Activated CD8-positive, alpha-beta T cell treated with anti-CD3 and anti-CD28 coated beads, Interleukin-2, amount 10 ng/mL, durations not matched to agents 7 days and 5 days (primary cell): ENCODE data around the gene METTL24. TPM values are rescaled to one million over a fixed set of nuclear protein-coding genes. Genes with fewer than 3 reads are reported as not detected.

Experiments used
- ATAC-seq: fragments of 150-1000 bp; cut with Tn5 transposase; one replicate; pipeline ENCODE4 v1.10.0; 2021; ENCODE audit warnings: moderate library complexity
- CTCF ChIA-PET: fragments of 350-600 bp; sonication (Branson Sonifier 250); formaldehyde crosslinking; loops from one replicate; lab custom pipeline; 2021; ENCODE audit warnings: antibody characterized with exemption; lab: Charles Lee
- POLR2A ChIA-PET: fragments of 350-600 bp; sonication (Branson Sonifier 250); formaldehyde crosslinking; loops from one replicate; lab custom pipeline; 2021; ENCODE audit warnings: antibody characterized with exemption; lab: Charles Lee
- DNase-seq: peaks from one replicate; pipeline ENCODE4 v3.0.0-alpha.2; 2020
- H3K27ac Mint-ChIP-seq: one replicate; pipeline ENCODE4 v1.8.0; 2021; ENCODE audit warnings: mild to moderate bottlenecking, mixed read lengths
- H3K27me3 Mint-ChIP-seq: one replicate; pipeline ENCODE4 v1.8.0; 2021; ENCODE audit warnings: low read depth, mixed read lengths
- H3K36me3 Mint-ChIP-seq: one replicate; pipeline ENCODE4 v1.8.0; 2021; ENCODE audit warnings: low read depth, mixed read lengths
- H3K4me1 Mint-ChIP-seq: one replicate; pipeline ENCODE4 v1.8.0; 2021; ENCODE audit warnings: low read depth, mixed read lengths
- H3K4me3 Mint-ChIP-seq: one replicate; pipeline ENCODE4 v1.8.0; 2021; ENCODE audit warnings: mild to moderate bottlenecking, mixed read lengths
- H3K9me3 Mint-ChIP-seq: one replicate; pipeline ENCODE4 v1.8.0; 2022; ENCODE audit warnings: mixed read lengths; ENCODE audit not compliant: insufficient read depth
- total RNA-seq, 2 experiments: library from RNA; stranded (reverse); gene quantifications; one replicate each; pipeline ENCODE4 v1.2.3, GENCODE V29; 2021

METTL24 gene
- not detected for total RNA-seq

GRCh38 chr6:110357664-110358552 is at the start of gene METTL24:
TSS of gene METTL24 (minus strand) at chr6:110358349. CDS start at chr6:110358272, 77 bp downstream.
- ChIA-PET CTCF (no interaction called here), POLR2A (no interaction called here)
- Mint-ChIP-seq H3K27me3 (peaks cover 32% of the 10 kb centered on the region), H3K27ac (no peak within 1 kb of the TSS), H3K4me1 (peaks cover 6% of the 10 kb centered on the region), H3K36me3 (no peaks in the 10 kb centered on the region), H3K9me3 (no peaks in the 10 kb centered on the region), H3K4me3 (peak within 1 kb of the TSS; percentile 73)
- peak; percentile 77 for ATAC-seq
- DNase-seq, result peak; percentile 23

- Mint-ChIP-seq H3K27ac (no peak overlapping the region), H3K9me3 (no peaks in the 10 kb centered on the region), H3K4me1 (no peaks in the 10 kb centered on the region), H3K27me3 (no peaks in the 10 kb centered on the region), H3K36me3 (no peaks in the 10 kb centered on the region), H3K4me3 (no peak overlapping the region)
- DNase-seq (no peak), ATAC-seq (no peak)
- POLR2A ChIA-PET, result no interaction called here
- CTCF ChIA-PET, result no interaction called here
These were observed 46.5 kb upstream of the METTL24 start for GRCh38 chr6:110404607-110405006.

- peaks cover 6% of the 10 kb centered on the region for H3K4me1 Mint-ChIP-seq
- POLR2A ChIA-PET, result no interaction called here
- ATAC-seq (no peak), DNase-seq (no peak)
- H3K27ac Mint-ChIP-seq, result no peak overlapping the region
- H3K9me3 Mint-ChIP-seq, result no peaks in the 10 kb centered on the region
- H3K36me3 Mint-ChIP-seq, result no peaks in the 10 kb centered on the region
- no peaks in the 10 kb centered on the region for H3K27me3 Mint-ChIP-seq
- no peak overlapping the region for H3K4me3 Mint-ChIP-seq
- CTCF ChIA-PET, result interaction anchor here (1.1 kb wide), 1 partner anchor 362 kb away, joined by 4 read pairs; no protein-coding TSS in a partner anchor
These were observed 43.5 kb upstream of the METTL24 start for GRCh38 chr6:110401585-110402176.

- no peaks in the 10 kb centered on the region for H3K9me3 Mint-ChIP-seq
- no peaks in the 10 kb centered on the region for H3K27me3 Mint-ChIP-seq
- ChIA-PET CTCF (no interaction called here), POLR2A (no interaction called here)
- no peaks in the 10 kb centered on the region for H3K36me3 Mint-ChIP-seq
- ATAC-seq (no peak), DNase-seq (no peak)
- peaks cover 6% of the 10 kb centered on the region for H3K4me1 Mint-ChIP-seq
- H3K4me3 Mint-ChIP-seq, result no peak overlapping the region
- no peak overlapping the region for H3K27ac Mint-ChIP-seq
These were observed 42.1 kb upstream of the METTL24 start for GRCh38 chr6:110400208-110400607.

GRCh38 chr6:110399219-110400071 is 41.3 kb upstream of the METTL24 start:
- ChIA-PET POLR2A (no interaction called here), CTCF (no interaction called here)
- no peaks in the 10 kb centered on the region for H3K27me3 Mint-ChIP-seq
- ATAC-seq (no peak), DNase-seq (no peak)
- no peak overlapping the region for H3K27ac Mint-ChIP-seq
- peaks cover 6% of the 10 kb centered on the region for H3K4me1 Mint-ChIP-seq
- no peak overlapping the region for H3K4me3 Mint-ChIP-seq
- no peaks in the 10 kb centered on the region for H3K9me3 Mint-ChIP-seq
- no peaks in the 10 kb centered on the region for H3K36me3 Mint-ChIP-seq

- ChIA-PET POLR2A (no interaction called here), CTCF (no interaction called here)
- Mint-ChIP-seq H3K36me3 (no peaks in the 10 kb centered on the region), H3K9me3 (no peaks in the 10 kb centered on the region), H3K4me1 (peaks cover 6% of the 10 kb centered on the region), H3K27me3 (no peaks in the 10 kb centered on the region), H3K27ac (no peak overlapping the region), H3K4me3 (no peak overlapping the region)
- DNase-seq (no peak), ATAC-seq (no peak)
These were observed 40.6 kb upstream of the METTL24 start for GRCh38 chr6:110398778-110399177.

GRCh38 chr6:110395221-110395620 is 37.1 kb upstream of the METTL24 start:
- Mint-ChIP-seq H3K27ac (no peak overlapping the region), H3K4me1 (peaks cover 14% of the 10 kb centered on the region), H3K27me3 (no peaks in the 10 kb centered on the region), H3K9me3 (no peaks in the 10 kb centered on the region), H3K36me3 (no peaks in the 10 kb centered on the region), H3K4me3 (no peak overlapping the region)
- ATAC-seq (no peak), DNase-seq (no peak)
- POLR2A ChIA-PET, result no interaction called here
- CTCF ChIA-PET, result no interaction called here

GRCh38 chr6:110394409-110394808 is 36.3 kb upstream of the METTL24 start:
- Mint-ChIP-seq H3K27ac (no peak overlapping the region), H3K9me3 (no peaks in the 10 kb centered on the region), H3K4me1 (peaks cover 22% of the 10 kb centered on the region), H3K36me3 (no peaks in the 10 kb centered on the region), H3K4me3 (no peak overlapping the region), H3K27me3 (no peaks in the 10 kb centered on the region)
- DNase-seq, result no peak
- no peak for ATAC-seq
- ChIA-PET CTCF (no interaction called here), POLR2A (no interaction called here)

- Mint-ChIP-seq H3K4me3 (no peak overlapping the region), H3K4me1 (peaks cover 23% of the 10 kb centered on the region), H3K27ac (no peak overlapping the region), H3K27me3 (no peaks in the 10 kb centered on the region), H3K36me3 (no peaks in the 10 kb centered on the region), H3K9me3 (no peaks in the 10 kb centered on the region)
- CTCF ChIA-PET, result interaction anchor here (1.4 to 6.1 kb wide), 4 partner anchors 215 to 865 kb away, joined by 6 to 123 read pairs (median 24); partner anchors contain the start of genes CDC40 and WASF1
- DNase-seq (no peak), ATAC-seq (no peak)
- POLR2A ChIA-PET, result interaction anchor here (0.7 kb wide), 1 partner anchor 353 kb away, joined by 4 read pairs; no protein-coding TSS in a partner anchor
These were observed 34.6 kb upstream of the METTL24 start for GRCh38 chr6:110392727-110393126.

- peak; percentile 40 for DNase-seq
These were observed 32.3 kb upstream of the METTL24 start for GRCh38 chr6:110390404-110390803.

GRCh38 chr6:110389689-110390382 is 31.7 kb upstream of the METTL24 start:
- POLR2A ChIA-PET, result interaction anchor here (2.2 kb wide), 1 partner anchor 350 kb away, joined by 5 read pairs; no protein-coding TSS in a partner anchor
- no peaks in the 10 kb centered on the region for H3K27me3 Mint-ChIP-seq
- CTCF ChIA-PET, result interaction anchor here (0.9 to 6.1 kb wide), 17 partner anchors 9 to 704 kb away, joined by 3 to 123 read pairs (median 6); partner anchors contain the start of genes CDC40 and WASF1
- H3K9me3 Mint-ChIP-seq, result no peaks in the 10 kb centered on the region
- peak overlapping the region; percentile 69 for H3K27ac Mint-ChIP-seq
- H3K4me3 Mint-ChIP-seq, result no peak overlapping the region
- DNase-seq, result no peak
- no peaks in the 10 kb centered on the region for H3K36me3 Mint-ChIP-seq
- peaks cover 23% of the 10 kb centered on the region for H3K4me1 Mint-ChIP-seq
- peak; percentile 51 for ATAC-seq

More at GRCh38 chr6:110390404-110390803, 32.3 kb upstream of the METTL24 start:
- H3K27ac Mint-ChIP-seq, result peak overlapping the region; percentile 35
- no peaks in the 10 kb centered on the region for H3K27me3 Mint-ChIP-seq
- peak; percentile 37 for ATAC-seq
- no peaks in the 10 kb centered on the region for H3K36me3 Mint-ChIP-seq
- no peak overlapping the region for H3K4me3 Mint-ChIP-seq
- H3K4me1 Mint-ChIP-seq, result peaks cover 23% of the 10 kb centered on the region
- ChIA-PET CTCF (interaction anchor here (0.9 to 6.1 kb wide), 17 partner anchors 10 to 704 kb away, joined by 3 to 123 read pairs (median 6); partner anchors contain the start of genes CDC40 and WASF1), POLR2A (interaction anchor here (2.2 kb wide), 1 partner anchor 350 kb away, joined by 5 read pairs; no protein-coding TSS in a partner anchor)
- no peaks in the 10 kb centered on the region for H3K9me3 Mint-ChIP-seq
